HG03571 (cell line): ENCODE data around the gene ABCB9.
"Not testable (repeated sequence)": the region's sequence is repeated elsewhere in the genome, so short reads cannot be mapped to it uniquely, and the experiment has no call there.

Experiments used
- ATAC-seq: cut with Tn5 transposase; IDR thresholded peaks from one replicate; pipeline ENCODE4 v1.9.1; 2021; ENCODE audit not compliant: unreplicated experiment

ABCB9 gene

DNA sequence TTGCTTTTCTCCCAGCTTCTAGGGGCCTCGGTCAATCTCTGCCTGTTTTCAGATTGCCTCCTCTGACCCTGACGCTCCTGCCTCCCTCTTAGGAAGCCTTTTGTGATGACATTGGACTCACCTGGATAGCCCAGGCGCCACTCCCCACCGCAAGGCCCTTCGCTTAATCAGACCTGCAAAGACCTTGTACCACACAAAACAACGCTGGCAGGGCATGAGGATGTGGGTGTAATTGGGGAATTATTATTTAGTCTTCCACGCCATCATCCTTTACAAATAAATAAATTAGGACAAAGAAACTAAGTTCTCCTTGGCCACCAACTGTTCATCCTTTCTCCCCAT lies 62.6 kb downstream of the ABCB9 start:
- no peak for ATAC-seq

DNA sequence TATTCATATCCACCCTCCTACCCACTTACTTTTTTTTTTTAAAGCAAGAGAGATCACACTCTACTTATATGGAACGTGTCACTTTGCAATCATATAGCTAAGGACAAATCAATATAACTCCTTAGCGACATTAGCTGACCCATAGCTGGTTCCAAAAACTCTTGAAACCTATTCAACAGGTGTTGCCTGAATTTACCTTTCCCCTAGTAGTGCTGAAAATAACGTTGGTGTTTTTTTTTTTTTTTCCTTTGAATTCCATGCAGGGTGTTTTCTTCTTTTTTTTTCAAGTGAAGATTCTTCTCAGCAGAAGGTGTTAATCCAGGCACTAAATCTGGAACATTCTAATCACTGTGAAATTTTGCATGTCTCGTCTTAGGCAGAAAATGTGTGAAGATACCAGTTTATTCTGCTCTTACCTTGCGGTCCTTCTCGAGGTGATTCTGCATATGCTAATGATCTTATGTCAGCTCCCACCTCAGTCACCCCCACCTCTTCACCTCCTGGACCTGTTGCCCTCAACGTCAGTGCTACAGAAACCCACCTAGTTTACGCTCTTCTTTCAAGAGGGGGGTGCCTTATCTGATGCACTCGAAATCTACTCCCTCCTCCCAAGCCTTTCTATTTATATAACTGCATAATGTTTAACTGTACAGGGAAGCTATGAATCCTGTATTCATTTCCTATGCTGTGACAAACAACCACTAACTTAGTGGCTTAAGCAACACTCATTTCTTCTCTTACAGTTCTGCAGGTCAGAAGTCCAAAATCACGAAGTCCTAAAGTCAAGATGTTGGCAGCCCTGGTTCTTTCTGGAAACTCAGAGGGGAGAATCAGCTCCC lies 63.2 kb downstream of the ABCB9 start:
- ATAC-seq, result no peak

DNA sequence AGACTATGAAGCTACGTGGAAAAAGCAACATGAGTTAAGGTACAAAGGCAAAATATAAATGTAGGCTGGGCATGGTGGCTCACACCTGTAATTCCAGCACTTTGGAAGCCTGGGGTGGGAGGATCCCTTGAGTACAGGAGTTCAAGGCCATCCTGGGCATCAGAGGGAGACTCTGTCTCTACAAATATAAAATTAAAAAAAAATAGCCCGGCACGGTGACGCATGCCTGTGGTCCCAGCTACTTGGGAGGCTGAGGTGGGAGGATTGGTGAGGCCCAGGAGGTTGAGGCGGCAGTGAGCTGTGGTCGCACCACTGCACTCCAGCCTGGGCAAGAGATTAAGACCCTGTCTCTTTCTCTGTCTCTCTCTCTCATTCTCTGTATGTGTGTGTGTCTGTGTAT lies 66.4 kb downstream of the ABCB9 start:
- no peak for ATAC-seq

DNA sequence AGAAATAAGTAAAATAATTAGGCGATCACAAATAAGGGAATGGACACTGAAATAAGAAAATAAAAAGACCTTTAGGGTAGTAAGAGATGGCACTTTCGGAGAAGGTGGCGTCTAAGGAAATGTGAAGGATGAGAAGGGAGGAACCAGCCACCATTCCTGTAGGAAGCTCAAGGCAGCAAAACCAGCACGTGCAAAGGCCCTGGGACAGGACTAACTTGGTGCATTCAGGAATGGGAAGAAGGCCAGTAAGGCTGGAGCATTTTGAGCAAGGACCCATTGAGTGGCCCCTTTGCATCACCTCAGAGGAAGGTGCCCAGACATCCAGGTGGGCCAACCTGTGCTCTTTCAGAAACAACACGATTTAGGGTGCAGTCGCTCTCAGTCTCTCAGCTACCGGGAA lies 69.6 kb downstream of the ABCB9 start:
- ATAC-seq, result no peak

DNA sequence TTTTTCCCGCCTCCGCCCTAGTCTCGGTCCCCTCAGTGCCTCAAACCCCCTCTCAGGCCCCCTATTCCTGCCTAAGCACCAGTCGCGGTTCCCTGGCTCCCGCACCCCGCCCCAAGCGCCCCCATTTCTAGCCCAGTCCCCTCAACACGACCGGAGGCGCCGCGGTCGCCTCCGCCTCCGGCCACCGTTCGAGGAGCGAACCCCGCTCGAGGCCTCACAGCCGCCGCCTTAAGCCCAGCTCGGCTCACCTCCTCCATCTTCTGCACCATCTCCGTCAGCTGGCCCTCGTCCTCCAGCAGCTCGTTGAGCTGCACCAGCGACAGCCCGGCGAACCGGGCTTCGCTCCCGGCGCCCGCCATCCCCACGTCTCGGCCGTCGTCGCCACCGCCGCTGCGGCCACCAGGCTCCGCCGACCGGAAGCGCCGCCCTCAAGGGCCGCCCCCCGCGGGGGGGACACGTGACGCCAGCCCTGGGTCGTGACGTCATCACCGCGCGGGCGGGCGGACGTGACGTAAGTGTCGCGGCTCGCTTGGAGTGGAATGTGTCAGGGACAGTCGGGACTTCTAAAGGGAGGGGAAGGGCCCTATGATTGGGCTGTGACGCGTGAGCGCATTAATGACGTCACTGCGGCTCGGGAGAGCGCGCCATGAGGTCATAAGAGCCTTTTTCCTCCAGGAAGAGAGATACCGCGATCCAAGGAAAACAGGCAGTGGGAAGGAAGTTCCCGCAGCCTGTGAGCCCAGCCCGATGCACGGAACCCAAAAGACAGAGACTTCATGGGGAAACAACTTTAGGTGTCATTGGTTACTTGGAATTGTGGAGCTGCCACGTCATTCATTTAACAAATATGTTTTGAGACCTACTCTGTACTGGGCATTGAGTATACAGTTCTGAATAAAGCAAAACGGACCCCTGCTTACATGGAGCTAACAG lies 70.3 kb downstream of the ABCB9 start, which contains the start of gene VPS37B:
Gene VPS37B, minus strand, starts transcription at position 421 of the 933 bp plus-strand sequence. Its CDS starts 62 bp downstream, at position 359.
- peak; percentile 41 for ATAC-seq

DNA sequence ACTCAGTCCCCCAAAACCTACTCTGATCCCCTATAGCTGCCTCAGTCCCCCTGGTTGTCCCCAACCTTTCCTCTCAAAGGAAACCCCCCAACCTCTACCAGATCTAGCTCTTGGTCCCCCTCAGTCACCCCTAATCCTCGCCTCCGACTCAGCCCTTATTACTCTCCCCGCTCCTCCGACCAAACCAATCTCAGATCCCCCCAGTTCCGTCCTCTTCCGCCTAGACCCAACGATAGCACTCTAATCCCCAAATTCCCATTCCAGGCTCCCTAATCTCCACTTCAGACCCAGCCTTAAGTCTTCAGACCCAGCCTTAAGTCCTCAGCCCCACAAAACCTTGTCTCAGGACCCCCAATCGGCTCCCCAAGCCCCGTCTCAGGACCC lies 71.0 kb downstream of the ABCB9 start:
- no peak for ATAC-seq

DNA sequence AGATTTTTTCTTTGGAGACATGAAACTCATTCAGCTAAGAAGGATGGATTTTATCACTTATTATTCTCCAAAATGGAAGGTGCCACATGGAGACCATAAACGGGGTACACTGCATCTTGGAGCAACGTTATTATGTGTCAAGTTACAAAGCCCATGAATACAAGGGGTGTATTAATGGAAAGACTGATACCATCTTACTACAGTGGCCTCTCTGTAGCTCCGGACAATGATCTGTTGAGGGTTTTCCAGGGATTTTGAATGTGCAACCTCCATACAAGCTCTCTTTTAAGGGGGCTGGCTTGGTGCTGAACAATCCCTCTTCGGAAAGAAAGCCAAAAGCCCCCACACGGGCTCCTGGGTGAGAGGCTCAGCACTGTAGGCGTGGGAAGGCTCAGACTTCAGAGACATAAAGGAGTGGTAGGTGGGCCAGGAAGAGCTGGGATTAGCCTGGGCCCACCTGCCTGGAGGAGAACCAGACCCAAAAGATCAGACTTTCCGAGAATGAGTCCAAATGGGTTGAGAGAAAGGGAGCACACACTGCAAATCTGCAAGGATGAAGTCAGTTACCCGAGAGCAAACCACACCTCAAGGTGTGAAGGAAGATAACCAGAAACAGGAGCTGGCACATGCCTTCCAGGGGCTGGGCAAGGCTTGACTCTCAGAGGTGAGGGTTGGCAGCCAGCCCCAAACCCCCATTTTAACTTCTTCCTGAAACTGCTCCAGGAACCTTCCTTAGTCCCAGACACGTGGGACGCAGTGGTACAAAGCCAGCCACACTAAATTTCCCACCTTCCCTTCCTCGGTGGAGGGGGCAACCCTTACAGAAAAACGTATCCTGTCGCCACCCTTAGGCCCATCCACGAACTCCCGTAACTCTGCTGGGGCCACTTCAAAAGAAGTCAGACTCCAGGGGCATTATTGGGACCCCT lies 71.8 kb downstream of the ABCB9 start:
- no peak for ATAC-seq

DNA sequence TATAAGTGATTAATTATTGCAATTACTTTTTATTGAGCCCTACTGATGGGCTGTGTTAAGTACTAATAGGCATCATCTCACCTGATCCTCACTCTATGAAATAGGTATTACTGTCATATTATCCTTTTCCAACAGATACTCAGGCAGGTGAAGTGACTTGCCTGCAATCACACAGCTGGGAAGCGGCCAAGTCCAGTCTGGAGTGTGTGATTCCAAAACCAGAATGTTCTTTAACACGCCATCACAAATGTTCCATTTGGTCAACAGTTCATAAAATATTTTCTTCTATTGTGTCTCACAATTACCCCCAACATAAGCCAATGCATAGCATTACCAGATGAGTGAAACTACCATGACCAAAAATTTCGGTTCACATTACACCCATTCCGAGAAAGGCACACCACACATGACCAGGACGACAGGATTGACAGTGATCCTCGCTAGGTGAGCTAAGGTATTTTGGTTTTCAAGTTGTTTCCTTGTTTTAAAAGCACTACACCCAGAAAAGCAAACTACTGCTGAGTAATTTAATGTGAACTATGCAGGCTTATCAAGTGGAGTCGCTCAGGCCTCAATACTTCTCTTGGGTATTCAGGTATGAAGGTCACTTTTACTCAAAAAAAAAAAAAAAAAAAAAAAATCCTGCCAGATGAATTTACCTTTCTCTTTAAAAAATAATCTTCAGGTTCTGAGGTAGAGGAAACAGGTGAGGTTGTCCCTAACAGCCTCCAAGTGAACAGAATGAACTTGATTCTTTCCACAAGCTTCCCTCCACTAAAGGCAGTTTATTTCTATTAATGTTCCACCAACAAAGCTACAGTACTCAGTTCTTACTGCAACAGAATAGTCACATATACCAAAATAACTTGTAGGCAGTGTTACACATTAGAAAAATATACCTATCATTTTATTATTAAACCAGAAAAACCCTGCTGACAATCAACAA lies 72.8 kb downstream of the ABCB9 start:
- ATAC-seq, result no peak

DNA sequence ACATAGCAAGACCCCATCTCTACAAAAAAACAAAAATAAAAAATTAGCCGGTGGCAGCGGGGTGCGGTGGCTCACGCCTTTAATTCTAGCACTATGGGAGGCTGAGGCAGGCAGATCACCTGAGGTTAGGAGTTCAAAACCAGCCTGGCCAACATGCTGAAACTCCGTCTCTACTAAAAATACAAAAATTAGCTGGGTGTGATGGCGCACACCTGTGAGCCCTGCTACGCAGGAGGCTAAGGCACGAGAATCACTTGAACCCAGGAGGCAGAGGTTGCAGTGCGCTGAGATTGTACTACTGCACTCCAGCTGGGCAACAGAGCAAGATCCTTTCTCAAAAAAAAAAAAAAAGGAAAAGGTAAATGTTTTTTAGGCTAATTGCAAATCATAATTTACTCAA lies 73.5 kb downstream of the ABCB9 start:
- ATAC-seq, result not testable (repeated sequence)

DNA sequence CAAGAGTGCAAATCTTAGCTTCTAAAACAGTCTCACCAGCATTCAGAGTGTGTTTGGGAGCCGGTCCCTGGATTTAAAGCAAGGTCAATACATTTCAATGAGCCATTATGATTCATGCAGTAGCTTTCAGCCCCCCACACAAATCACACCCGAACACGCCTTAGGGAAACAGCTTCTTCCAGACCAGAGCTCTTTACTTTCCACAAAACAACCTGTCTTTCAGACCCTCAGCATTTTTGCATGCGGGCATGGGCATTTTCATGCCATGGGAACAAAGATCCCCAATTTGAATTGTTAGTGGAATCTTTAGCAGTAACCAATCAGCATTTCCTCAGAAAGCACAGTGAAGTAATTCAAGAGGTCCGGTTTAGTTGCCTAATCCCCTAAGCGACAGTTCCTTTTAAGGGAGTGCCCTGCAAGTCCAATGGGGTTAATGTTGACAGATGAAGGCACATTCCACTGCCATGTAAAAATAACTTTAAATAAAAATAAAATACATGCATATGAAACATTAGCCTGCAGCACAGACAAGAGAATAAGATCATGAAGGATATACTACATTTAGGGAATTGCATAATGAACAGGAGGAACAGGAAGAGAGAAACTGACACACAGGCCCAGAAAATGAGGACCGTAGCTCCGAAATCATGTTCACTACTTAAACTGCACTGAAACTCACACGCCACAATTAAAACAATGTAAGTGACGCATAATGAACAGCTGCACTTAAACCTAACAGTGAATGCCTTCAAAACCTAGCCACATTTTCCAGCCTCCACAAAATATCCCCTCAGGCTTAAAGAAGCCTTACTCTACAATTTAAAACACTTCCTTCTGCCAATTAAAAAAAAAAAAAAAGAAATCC lies 74.4 kb downstream of the ABCB9 start:
- ATAC-seq, result no peak

DNA sequence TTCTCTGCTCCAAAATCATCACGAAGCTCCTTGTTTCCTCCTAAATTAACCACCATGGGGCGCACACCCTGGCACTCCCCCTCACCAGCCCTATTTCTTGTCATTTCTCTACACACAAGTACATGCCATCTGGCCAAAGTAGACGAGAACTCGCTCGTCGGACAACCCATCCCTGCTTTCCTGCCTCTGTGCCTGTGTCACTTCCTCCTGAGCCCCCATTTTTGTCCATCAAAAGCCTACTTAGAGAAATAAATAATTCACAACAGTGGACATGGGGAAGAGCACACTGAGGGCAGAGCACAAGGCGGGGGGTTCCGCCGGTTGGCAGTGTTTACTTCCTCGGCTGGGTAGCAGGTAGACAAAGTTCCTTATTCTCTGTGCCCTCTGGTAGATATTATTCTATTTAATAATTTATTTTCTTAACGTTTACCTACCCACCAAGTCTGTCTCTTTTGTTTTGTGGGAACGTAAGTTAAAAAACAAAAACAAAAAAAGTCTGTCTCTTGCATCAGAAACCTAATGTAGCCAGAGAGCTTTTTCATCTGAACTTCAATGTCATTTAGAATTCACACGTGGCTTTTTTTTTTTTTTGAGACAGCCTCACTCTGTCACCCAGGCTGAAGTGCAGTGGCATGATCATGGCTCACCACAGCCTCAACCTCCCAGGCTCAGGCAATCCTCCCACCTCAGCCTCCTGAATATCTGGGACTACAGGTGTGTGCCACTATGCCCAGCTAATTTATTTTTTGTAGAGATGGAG lies 76.3 kb downstream of the ABCB9 start:
- ATAC-seq, result no peak

DNA sequence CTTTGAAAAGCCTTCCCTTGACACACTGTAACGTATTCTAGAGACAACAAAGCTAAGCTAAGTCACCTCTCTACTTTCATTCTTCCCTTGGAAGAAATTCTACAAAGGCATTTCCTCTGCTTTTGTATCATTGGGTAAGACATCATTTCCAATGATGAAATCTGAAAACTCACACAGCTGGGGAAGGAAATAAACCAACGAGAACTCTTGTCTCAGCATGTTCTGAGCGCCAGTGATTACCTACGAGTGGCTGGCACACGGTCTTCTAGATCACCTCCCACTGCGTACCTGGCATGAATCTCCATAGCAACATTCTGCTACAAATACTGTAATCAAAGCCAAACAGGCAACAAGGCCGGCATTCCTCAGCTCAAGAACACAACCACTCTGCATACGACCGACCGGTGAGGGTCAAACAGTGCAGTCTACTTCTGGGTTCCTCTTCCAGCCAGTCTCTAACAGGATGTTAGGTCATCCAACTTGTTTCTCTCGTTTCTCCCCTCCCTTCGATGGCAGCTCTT lies 78.0 kb downstream of the ABCB9 start:
- ATAC-seq, result no peak

DNA sequence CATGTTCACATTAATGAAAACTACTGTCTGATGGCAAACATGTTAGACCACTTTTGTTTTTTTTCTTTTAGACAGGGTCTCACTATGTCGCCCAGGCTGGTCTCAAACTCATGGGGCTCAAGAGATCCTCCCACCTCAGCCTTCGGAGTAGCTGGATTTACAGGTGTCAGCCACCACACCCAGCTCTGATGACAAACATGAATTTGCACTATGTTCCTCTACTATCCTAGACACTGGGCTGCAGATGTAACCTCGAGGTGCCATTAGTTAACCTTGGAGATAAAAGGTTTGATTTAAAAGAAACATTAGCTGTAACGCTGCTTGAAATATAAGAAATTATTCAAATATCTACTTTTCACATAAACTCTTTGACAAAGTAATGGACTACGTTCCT lies 78.4 kb downstream of the ABCB9 start:
- ATAC-seq, result no peak

DNA sequence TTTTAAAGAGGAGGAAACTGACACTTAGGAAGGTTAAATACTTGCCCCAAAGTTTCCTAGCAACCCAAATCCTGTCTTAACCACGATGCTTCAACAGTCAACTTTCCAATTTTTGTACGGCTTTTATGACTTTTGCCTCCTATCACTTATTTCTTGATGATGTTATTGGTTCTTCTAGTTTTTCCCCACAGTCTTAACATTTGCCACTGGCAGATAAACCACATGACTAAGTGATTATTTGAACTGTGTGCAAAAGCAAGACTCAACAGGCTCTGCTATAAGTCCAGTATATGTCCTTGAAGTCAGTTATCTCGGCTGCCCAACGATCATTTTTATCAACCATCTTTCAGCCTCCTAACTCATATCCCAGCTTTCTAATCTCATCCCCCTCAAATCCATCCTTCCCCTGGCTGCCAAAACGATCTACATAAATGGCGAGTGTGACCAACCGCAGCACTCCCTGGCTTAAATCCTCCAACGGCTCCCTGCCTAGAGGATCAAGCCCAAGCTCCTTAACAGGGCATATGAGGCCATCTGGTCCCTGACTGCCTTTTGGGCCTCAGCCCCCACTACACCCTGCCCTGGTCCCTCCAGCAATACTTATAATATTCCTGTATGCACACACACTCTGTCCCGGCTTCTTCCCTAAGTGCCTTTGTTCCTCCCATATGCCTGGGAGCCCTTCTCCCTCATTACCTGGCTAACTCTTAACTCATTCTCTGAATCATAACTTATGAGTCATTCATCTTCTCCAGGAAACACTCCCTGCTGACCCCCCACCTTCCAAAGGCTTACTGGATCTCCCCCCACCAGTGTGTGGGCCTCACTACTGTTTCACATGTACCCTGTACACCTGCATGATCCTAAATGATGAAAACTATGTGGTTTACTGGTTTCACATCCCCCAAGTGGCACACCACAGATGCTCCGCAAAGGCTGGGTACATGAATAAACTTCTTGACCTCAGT lies 79.1 kb downstream of the ABCB9 start:
- ATAC-seq, result peak; percentile 56

DNA sequence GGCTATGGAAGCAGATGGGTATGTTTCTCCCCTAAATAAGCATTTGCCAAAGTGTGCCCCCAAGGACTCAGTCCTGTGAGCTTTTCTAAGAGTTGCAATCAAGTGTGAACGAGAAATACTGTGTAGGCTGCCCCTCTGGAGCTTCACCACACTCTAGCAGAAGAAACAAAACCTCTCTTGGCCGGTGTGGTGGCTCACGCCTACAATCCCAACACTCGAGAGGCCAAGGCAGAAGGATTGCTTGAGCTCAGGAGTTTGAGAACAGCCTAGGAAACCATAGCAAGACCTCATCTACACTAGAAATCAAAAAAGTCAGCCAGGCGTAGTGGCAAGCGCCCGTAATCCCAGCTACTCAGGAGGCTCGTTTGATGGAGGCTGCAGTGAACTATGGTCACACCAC lies 80.1 kb downstream of the ABCB9 start:
- no peak for ATAC-seq

DNA sequence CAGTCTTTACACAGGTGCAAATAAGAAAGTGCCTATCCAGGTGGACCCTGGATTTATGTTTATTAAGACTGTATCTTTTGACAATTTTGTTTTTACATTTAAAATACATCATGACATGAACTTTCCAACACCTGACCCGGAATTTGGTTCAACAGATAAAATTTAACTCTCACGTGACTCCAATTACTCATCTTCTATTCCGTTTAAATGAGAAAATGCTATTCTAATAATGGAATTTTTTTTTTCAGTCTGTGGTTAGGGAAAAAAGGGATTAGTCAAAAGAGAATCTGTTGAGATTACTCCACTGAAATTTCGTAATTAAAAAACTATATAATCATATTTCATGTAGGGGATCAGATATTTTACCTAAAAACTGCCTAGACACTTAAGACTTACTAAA lies 81.4 kb downstream of the ABCB9 start:
- ATAC-seq, result no peak
